GM19023 (cell line): ENCODE results near the gene CHN2.

ENCODE experiments used
- ATAC-seq: cut with Tn5 transposase; IDR thresholded peaks from one replicate; pipeline ENCODE4 v1.9.1; 2021; ENCODE audit warnings: mild to moderate bottlenecking, moderate library complexity; ENCODE audit not compliant: unreplicated experiment

CHN2 gene

DNA sequence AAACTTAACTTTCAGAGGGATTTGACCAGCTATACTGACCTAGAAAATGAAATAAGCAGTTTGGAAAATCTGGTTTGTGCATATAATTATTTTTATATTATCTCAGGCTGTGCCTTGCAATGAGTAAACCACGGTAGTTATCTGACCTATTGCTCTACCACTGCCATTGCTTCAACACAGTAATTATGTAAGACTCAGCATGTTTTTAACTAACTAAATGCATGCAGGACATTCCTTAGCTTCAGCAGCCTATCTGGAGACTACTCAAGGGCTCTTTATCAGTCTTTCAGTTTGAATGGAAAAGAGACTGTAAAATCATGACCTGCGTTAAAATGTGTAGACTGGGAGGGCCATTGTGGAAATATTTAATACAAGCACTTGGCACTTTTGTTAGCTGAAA, 22.5 kb downstream of the CHN2 start:
- ATAC-seq, result no peak

DNA sequence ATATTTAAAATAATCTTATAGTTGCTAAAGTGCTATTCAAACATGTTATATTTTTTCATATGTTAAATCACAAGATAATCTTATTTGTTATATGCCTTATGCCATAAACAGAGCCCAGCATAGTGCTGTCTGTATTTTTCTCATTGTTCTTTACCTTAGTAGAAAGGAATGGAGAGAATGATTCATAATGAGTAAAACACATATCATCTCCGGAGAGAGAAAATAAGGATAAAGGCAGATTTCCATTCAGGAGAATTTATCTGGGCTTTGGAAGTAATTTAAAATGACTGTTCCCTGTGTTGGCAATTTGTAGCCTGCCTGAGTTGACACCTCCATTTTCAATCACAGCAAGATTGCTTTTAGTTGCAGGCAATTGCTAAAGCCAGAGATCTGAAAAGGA, 30.2 kb downstream of the CHN2 start:
- no peak for ATAC-seq

DNA sequence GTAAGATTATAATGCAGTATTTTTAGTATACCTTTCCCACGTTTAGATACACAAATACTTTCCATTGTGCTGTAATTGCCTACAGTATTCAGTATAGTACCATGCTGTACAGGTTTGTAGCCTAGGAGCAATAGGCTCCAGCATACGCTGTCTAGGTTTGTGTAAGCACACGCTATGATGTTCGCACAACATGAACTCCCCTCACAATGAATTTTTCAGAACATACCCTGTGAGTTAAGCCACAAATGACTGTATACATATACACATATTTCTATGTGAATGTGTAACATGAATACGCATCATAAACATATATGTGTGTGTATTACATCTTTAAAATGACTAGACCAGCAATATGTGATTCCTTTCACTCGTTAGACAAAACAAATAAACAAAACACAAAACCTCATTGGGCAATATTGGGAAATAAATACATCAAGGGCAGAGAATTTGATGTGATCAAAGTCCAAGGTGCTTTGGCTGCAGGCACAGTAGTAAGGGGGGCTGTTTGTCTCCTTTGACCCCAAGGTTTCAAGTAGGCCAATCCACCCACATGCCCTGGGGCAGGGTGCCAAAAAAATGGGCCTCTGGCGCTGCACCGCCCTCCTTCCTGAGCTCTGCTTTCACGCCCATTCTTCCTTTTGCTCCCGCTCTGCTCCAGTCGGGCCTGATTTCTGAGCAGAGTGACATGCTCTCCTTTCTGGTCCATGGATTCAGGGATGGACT, 33.9 kb downstream of the CHN2 start:
- no peak for ATAC-seq

DNA sequence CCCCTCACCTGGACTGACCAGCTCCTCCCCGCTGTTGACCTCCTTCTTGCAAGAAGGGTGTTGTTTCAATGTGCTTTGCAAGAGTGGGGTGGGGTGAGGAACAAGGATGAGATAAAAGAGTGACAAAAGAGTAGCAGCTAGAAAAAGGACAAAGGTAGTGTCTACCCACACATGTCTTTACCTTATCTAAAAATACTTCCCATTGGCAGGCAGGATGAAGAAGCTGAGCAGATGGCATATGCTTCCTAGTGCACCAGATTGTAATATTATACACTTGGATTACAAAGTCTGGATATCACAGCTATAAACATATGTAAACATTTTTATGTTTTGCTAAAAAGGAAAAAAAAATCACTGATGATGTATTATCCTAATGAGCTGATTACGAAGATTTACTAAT, 34.5 kb downstream of the CHN2 start:
- no peak for ATAC-seq

DNA sequence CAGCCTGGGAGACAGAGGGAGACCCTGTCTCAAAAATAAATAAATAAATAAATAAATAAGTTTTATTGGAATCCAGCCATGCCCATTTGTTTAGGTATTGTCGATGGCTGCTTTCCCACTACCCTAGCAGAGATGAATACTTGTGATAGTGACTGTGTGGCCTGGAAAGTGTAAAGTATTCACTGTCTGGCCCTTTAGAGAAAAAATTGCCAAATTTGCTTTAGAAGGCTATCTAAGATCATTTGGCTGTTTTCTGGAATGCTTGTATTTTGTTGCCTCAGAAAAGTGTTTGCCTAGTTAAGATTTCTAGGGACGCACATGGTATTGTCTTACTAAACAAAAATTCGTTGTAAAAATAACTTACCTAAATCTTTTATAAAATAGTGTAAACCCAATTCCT, 35.4 kb downstream of the CHN2 start:
- no peak for ATAC-seq

DNA sequence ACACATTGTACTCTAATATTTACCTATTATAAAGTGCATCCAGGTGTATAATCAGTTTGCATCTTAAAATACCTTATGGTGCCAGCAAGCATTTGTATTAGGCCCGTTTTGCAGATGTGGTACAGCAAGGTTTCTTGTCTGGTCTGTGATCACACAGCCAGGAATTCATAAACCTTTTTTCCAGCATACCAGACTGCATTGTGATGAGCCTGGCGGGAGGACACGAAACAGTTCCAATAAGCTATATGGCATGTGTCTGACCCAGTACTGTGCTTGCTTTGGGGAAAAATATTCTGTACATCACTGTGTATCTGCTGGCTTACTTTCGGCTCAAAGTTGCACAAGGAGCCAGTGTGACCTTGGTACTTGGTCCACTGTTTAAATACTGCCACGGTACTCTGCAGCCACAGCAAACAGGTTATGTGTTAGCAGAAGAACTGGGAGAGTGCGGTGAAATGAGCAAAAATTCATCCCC, 36.3 kb downstream of the CHN2 start:
- ATAC-seq, result no peak

DNA sequence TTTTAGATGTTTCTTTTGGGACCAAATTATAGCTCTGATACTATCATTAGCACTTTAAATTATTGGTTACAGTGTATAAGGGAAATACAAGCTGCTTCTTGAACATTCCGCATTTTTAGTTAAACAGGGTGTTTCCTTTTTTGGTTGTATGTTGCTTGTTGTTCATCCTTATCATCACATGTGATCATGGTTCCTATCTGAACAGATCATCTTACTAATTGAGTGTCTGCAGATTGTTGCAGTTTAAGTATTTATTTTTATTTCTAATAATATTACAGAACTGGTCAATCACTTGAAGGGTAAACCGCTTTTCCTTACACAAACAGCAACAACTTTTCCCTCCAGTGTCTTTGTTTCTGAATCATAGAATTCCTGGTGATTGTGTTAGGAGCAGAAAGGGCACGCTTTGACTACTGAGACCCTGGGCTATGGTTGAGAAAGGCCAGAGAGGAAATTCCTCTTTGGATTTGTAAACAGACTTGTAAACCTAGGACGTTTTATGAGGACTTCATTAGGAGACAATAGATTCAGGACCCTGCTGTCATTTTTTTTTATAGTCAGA, 37.2 kb downstream of the CHN2 start:
- no peak for ATAC-seq

DNA sequence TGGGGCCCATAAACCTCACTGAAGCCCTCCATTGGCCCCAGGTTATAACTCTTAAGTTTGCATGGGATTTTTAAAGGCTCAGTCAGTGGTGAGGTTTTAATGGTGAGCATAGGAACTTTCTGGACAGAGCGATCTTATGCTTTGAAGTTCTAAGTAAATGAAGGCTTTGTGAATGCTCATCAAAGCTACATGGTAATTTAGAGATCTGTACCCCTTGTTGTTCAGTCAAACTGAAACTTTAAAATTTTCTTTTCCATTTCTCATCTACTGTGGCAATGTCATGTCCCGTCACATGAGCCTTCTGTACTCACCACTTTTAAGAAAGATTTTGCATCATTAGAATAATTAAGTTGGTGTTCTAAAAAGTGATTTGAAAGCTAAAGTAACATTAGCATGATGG, 39.9 kb downstream of the CHN2 start:
- no peak for ATAC-seq

DNA sequence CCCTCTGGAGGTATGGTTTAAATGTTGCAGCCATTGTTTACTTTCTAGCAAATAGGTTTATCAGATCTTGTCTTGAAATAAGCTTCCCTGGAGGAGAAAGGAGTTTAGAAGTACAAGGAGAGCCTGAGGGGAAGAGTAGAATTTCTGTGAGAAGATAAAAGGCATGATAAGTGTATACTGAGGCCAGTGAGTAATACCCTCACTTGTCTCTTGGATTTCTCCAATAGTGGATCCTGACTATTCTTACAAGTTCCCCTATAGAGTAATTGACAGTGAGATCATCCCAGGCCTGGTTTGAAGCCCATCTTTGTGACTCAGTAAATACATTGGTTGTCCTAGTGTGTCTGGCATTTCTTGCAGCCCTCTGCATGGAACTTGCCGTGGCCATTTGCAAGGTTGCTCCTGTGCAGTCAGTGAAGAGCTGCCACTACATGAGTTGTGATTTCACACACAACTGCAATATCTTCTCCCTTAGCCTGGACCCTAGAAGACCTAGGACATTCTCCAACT, 41.6 kb downstream of the CHN2 start:
- ATAC-seq, result no peak

DNA sequence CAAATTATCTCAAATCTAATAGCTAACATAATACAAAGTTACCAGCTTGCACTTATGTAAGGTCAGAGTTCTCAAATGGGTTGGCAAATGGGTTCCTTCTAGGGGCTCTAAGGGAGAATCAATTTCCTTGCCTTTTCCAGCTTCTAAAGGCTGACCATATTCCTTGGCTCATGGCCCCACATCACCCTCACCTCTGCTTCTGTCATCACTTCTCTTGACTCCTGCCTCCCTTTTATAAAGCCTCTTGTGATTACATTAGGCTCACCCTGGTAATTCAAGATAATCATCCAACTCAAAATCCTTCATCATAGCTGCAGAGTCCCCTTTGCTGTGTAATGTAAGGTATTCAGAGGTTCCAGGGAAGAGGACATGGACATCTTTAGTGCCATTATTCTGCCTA, 42.1 kb downstream of the CHN2 start:
- ATAC-seq, result no peak

DNA sequence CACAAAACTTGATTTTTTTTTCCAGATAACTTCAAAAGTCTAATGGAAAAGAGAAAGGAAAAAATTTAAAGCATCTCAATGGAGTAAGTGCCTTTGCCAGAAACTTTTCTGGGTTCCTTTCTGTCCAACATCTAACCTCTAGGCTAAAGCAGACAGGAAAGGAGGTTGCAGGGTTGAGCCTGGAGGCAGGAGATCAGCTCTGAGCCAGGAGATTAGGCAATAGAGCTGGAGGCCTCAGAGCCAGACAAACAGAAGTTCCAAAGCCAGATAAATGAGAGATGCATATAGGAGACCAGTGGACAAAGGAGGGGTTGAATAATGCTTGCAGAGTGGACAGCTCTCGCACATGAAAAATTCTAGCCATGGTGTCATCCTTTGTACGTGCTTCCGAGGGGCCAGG, 42.9 kb downstream of the CHN2 start:
- no peak for ATAC-seq

DNA sequence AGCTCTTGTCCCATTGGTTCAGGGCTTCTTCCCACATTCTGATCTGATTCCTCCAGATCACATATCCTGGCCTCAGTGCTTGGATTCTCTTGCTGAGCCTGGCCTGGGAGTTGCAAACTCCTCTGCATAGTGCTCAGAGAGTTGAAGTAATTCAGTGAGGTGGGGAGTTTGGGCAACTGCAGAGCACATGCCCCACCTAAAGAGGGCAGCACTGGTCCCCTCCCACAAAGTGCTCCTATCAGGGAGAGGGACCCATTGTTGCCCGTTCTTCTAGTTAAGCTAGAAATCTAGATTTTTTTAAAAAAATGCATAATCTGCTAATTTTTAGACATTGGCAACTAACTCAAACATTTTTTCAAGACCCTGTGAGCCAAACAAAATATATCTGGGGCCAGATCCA, 45.1 kb downstream of the CHN2 start:
- no peak for ATAC-seq

DNA sequence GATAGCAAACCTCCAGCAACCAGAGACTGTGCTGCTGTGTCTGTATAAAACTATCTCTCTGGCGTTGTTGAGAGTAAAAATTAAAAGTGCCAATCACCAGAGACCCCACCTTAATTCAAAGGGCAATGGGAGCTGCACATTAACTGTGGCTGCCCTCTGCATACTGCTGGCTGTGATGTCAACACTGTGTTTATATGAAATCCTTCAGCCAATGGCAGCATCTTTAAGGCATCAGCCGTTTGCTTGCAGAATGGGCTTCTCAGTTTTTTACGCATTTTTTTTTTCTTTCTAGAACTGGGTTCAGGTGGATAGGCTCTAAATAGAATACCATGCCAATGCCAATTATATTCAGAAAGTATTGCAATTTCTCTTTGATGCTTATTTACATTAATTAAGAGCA, 47.7 kb downstream of the CHN2 start:
- no peak for ATAC-seq

DNA sequence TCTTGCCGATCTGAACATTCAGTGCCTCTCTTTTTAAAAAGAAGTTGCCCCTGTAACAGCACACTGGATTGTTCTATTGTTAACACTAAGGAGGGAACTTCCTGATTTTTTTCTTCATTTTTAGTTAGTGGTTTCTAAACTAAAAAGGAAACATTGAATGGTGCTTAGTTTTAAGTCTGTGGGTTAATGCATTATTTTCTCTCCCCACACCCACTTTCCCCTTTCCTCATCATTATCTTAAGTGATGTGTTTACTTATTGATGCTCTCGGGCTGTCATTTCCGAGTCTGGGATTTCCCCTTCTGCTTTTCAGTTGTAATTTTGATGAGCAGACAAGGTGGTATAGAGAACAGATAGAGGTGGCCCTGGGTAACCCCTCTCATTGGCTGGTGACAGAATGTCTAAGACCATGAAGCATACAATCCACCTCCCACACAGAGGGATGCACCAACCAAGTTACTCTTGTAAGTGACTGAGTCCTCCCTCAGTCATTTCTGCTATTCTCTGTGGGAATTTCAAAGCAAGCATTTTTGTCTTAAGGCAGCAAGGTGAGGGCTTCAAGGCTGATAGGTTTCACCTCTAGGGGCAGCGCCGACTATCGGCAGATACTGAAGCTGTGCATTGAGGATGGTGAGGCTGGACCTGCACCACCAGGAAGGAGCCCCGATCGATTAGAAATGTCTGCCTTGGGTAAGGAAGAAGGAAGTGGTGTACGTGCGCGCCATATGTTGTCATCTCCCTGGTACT, 49.5 kb downstream of the CHN2 start:
- ATAC-seq, result peak; percentile 84

DNA sequence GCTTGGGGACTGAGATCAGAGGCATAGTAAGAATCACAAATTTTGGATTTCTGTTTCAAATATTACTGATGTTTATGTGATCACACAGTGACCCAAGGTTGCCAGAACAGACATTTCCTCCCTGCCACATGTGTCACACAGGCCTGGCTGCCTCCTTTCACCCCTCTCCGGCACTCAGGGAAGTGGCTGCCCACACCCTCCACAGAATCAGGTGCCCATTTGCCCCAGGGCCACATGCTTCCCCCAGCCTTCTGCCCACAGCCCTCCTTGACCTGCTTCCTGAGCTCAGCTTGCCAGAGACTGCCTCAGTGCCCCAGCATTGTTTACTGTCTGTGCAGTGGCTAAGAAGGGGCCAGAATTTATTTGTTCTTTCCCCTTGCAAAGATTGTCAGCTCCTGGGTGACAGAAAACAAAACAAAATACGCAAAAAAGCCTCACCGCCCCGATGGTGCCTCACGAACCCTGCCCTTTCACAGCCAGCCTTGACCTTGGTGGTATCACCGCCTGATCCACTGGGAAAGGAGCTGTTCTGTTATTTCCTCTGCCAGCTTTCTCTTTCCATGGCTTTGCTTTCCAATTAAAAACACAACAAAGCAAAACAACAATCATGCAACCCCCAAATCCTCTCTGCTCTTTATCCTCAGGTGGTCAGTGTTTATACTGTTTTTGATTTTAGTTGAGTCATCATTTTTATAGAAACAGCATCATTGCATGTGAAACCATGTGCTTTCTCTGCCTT, 52.8 kb downstream of the CHN2 start:
- no peak for ATAC-seq

DNA sequence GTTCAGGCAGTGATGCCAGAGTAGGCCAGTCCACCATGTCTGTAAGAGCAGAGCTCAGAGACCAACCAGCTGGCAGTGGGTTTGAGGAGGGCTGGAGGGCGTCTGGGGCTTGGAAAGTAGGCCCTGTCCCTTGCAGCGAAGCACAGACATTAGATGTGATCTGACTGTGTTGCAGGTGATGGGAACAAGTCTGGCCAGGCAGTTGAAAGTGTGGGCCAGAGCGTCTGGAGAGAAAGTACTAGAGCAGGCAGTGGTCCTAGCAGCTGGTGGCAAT, 53.3 kb downstream of the CHN2 start:
- ATAC-seq, result no peak

DNA sequence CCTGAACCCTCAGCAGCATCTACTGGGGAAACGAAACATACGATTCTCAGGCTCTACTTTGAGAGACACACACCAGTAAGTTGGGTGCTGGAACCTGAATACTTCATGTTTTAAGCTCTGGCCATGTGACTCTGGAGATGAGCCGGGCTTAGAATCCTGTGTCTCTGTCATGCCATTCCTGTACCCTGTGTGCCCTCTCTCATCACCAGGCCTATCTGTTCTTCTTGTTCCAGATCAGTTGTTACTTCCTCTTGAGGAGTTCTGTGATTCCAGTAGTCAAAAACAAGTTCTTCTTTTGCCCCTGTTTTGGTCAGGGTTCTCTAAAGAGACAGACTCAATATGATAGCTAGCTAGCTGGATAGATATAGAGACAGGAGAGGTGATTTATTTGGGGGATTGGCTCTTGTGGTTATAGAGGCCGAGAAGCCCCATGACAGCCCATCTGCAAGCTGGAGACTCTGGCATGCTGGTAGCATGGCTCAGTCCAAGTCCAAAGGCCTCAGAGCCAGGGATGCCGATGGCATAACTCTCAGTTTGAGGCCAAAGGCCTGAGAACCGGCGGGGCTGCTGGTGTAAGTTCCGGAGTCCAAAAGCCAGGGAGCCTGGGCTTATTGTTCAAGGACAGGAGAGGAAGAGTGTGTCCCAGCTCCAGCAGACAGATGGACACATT, 54.3 kb downstream of the CHN2 start:
- no peak for ATAC-seq

DNA sequence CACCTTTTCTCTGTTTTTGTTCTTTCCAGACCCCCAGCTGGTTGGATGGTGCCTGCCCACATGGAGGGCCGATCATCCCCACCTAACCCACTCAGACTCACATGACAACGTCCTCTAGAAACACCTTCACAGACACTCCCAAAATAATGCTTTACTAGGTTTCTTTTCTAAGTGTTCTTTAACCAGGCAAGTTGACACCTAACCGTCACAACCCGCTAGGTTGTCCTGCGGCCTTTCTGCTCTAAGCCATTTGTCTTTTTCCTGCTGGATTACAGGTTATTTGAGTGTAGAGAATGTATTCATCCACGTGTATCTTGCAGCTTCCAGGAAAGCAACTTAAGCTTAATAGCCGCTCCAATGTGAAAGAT, 54.8 kb downstream of the CHN2 start:
- ATAC-seq, result no peak

DNA sequence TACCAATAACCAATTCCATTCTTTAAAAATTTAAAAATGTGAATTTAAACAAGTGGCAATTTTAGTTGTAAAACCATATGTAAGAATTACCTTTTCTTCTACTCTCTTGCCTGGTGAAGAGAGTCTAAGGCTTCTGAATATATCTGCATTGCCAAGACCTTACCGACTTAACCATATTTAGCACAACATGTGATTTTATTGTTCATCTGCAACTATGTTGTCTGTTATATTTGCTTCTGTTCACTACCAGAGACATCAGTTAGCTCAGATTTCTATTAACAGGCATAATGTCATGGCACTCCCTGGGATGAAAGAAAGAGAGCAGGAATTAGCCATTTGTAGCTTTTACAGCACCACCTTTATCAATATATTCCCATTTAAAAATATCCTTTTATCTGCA, 55.3 kb downstream of the CHN2 start:
- no peak for ATAC-seq

DNA sequence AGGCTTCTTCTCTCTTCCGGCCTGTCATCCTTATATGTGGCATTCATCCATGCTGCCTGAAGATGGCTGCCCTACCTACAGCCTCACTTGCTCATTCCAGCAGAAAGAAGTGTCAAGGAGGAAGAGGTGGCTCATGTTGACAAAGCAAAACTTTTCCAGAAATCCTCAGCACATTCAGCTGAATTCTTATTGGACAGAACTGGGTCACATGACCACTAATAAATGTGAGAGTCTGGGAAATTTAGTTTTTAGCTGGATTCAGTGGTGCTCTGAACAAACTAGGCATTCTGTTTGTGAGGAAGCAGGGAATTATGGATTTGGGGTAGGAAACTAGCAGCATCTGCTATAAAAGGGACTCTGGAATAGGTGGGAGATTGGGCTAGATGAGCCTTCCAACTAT, 58.6 kb downstream of the CHN2 start:
- no peak for ATAC-seq

DNA sequence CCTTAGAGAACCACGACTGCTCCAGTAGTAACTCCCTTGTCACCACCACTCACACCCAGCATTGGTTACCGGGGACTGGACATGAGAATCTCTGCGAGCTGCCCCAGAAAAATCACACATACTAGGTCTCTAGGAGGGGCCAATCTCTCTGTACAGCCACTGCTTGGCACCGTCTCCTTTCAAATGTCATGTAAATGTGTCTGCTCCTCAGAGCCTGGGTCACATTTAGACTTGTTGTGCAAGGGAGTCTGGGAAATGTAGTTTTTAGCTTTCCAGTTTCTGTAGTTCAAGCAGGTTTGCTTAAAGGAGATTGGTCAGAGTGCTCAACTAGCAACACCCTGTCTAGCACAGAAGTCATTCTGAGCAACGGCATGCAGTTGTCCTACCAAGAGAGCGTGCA, 60.0 kb downstream of the CHN2 start:
- ATAC-seq, result no peak
